ENCODE data around the gene CDCA5.

The CDCA5 gene

GRCh38 chr11:65087827-65088226 lies 4.0 kb upstream of the CDCA5 start:
- H3K27me3 ChIP-seq (ENCODE audit: control insufficient read depth in 1 of 2, insufficient read depth in 2 of 2, low read length in 2 of 2) = no peaks in the 10 kb centered on the region
- peaks cover 21% of the 10 kb centered on the region in 2 donors for H3K4me1 ChIP-seq (ENCODE audit: control insufficient read depth in 1 of 2, insufficient read depth in 2 of 2, low read length in 2 of 2)
- peaks cover 22 to 46% of the 10 kb centered on the region in 2 donors for H3K36me3 ChIP-seq (ENCODE audit: control insufficient read depth in 1 of 2, insufficient read depth in 2 of 2, low read length in 2 of 2)
- H3K4me3 ChIP-seq (ENCODE audit: low read depth in 1 of 2, low read length in 2 of 2) = no peak overlapping the region
- no peaks in the 10 kb centered on the region for H3K9me3 ChIP-seq (ENCODE audit: control insufficient read depth in 1 of 2, low read length in 2 of 2)
- H3K9ac ChIP-seq (ENCODE audit: low read depth in 1 of 2, low read length in 2 of 2) = no peak overlapping the region
- no peak overlapping the region for H3K27ac ChIP-seq (ENCODE audit: low read depth, low read length)

GRCh38 chr11:65087216-65087615 lies 3.4 kb upstream of the CDCA5 start:
- peaks cover 22 to 46% of the 10 kb centered on the region in 2 donors for H3K36me3 ChIP-seq (ENCODE audit: control insufficient read depth in 1 of 2, insufficient read depth in 2 of 2, low read length in 2 of 2)
- no peak overlapping the region for H3K9ac ChIP-seq (ENCODE audit: low read depth in 1 of 2, low read length in 2 of 2)
- H3K9me3 ChIP-seq (ENCODE audit: control insufficient read depth in 1 of 2, low read length in 2 of 2) = no peaks in the 10 kb centered on the region
- no peak overlapping the region for H3K27ac ChIP-seq (ENCODE audit: low read depth, low read length)
- H3K4me3 ChIP-seq (ENCODE audit: low read depth in 1 of 2, low read length in 2 of 2) = no peak overlapping the region
- H3K4me1 ChIP-seq (ENCODE audit: control insufficient read depth in 1 of 2, insufficient read depth in 2 of 2, low read length in 2 of 2) = peaks cover 22 to 25% of the 10 kb centered on the region in 2 donors
- H3K27me3 ChIP-seq (ENCODE audit: control insufficient read depth in 1 of 2, insufficient read depth in 2 of 2, low read length in 2 of 2) = no peaks in the 10 kb centered on the region

GRCh38 chr11:65086809-65087208 lies 3.0 kb upstream of the CDCA5 start:
- Histone ChIP-seq H3K4me3 (ENCODE audit: low read depth in 1 of 2, low read length in 2 of 2) (no peak overlapping the region), H3K27me3 (ENCODE audit: control insufficient read depth in 1 of 2, insufficient read depth in 2 of 2, low read length in 2 of 2) (no peaks in the 10 kb centered on the region), H3K4me1 (ENCODE audit: control insufficient read depth in 1 of 2, insufficient read depth in 2 of 2, low read length in 2 of 2) (peaks cover 22 to 25% of the 10 kb centered on the region in 2 donors), H3K9me3 (ENCODE audit: control insufficient read depth in 1 of 2, low read length in 2 of 2) (no peaks in the 10 kb centered on the region), H3K9ac (ENCODE audit: low read depth in 1 of 2, low read length in 2 of 2) (no peak overlapping the region), H3K27ac (ENCODE audit: low read depth, low read length) (no peak overlapping the region), H3K36me3 (ENCODE audit: control insufficient read depth in 1 of 2, insufficient read depth in 2 of 2, low read length in 2 of 2) (peaks cover 22 to 46% of the 10 kb centered on the region in 2 donors)

- Histone ChIP-seq H3K9ac (ENCODE audit: low read depth in 1 of 2, low read length in 2 of 2) (peak overlapping the region in 1 of 2 donors; percentile 96), H3K27ac (ENCODE audit: low read depth, low read length) (no peak overlapping the region), H3K4me3 (ENCODE audit: low read depth in 1 of 2, low read length in 2 of 2) (no peak overlapping the region), H3K27me3 (ENCODE audit: control insufficient read depth in 1 of 2, insufficient read depth in 2 of 2, low read length in 2 of 2) (no peaks in the 10 kb centered on the region), H3K9me3 (ENCODE audit: control insufficient read depth in 1 of 2, low read length in 2 of 2) (no peaks in the 10 kb centered on the region), H3K36me3 (ENCODE audit: control insufficient read depth in 1 of 2, insufficient read depth in 2 of 2, low read length in 2 of 2) (peaks cover 22 to 46% of the 10 kb centered on the region in 2 donors), H3K4me1 (ENCODE audit: control insufficient read depth in 1 of 2, insufficient read depth in 2 of 2, low read length in 2 of 2) (peaks cover 22 to 25% of the 10 kb centered on the region in 2 donors)
These were observed 1.6 kb upstream of the CDCA5 start for GRCh38 chr11:65085446-65085845.

GRCh38 chr11:65084598-65085375 lies 947 bp upstream of the CDCA5 start:
- H3K4me3 ChIP-seq (ENCODE audit: low read depth in 1 of 2, low read length in 2 of 2) = peak overlapping the region; percentile 85 to 99
- no peaks in the 10 kb centered on the region for H3K27me3 ChIP-seq (ENCODE audit: control insufficient read depth in 1 of 2, insufficient read depth in 2 of 2, low read length in 2 of 2)
- peak overlapping the region; percentile 82 to 96 for H3K9ac ChIP-seq (ENCODE audit: low read depth in 1 of 2, low read length in 2 of 2)
- no peaks in the 10 kb centered on the region for H3K9me3 ChIP-seq (ENCODE audit: control insufficient read depth in 1 of 2, low read length in 2 of 2)
- H3K36me3 ChIP-seq (ENCODE audit: control insufficient read depth in 1 of 2, insufficient read depth in 2 of 2, low read length in 2 of 2) = peaks cover 22 to 48% of the 10 kb centered on the region in 2 donors
- H3K27ac ChIP-seq (ENCODE audit: low read depth, low read length) = peak overlapping the region; percentile 97
- H3K4me1 ChIP-seq (ENCODE audit: control insufficient read depth in 1 of 2, insufficient read depth in 2 of 2, low read length in 2 of 2) = peaks cover 22 to 25% of the 10 kb centered on the region in 2 donors

- peaks cover 30% of the 10 kb centered on the region in 2 donors for H3K4me1 ChIP-seq (ENCODE audit: control insufficient read depth in 1 of 2, insufficient read depth in 2 of 2, low read length in 2 of 2)
- H3K27me3 ChIP-seq (ENCODE audit: control insufficient read depth in 1 of 2, insufficient read depth in 2 of 2, low read length in 2 of 2) = no peaks in the 10 kb centered on the region
- peak overlapping the region; percentile 35 to 96 for H3K9ac ChIP-seq (ENCODE audit: low read depth in 1 of 2, low read length in 2 of 2)
- no peaks in the 10 kb centered on the region for H3K9me3 ChIP-seq (ENCODE audit: control insufficient read depth in 1 of 2, low read length in 2 of 2)
- H3K4me3 ChIP-seq (ENCODE audit: low read depth in 1 of 2, low read length in 2 of 2) = peak overlapping the region; percentile 85 to 99
- peaks cover 22 to 33% of the 10 kb centered on the region in 2 donors for H3K36me3 ChIP-seq (ENCODE audit: control insufficient read depth in 1 of 2, insufficient read depth in 2 of 2, low read length in 2 of 2)
- H3K27ac ChIP-seq (ENCODE audit: low read depth, low read length) = no peak overlapping the region
These were observed 556 bp downstream of the CDCA5 start for GRCh38 chr11:65083134-65083833.

- Histone ChIP-seq H3K4me1 (ENCODE audit: control insufficient read depth in 1 of 2, insufficient read depth in 2 of 2, low read length in 2 of 2) (peaks cover 22 to 24% of the 10 kb centered on the region in 2 donors), H3K9ac (ENCODE audit: low read depth in 1 of 2, low read length in 2 of 2) (peak overlapping the region; percentile 54), H3K27ac (ENCODE audit: low read depth, low read length) (no peak overlapping the region), H3K4me3 (ENCODE audit: low read depth in 1 of 2, low read length in 2 of 2) (peak overlapping the region in 1 of 2 donors; percentile 25), H3K36me3 (ENCODE audit: control insufficient read depth in 1 of 2, insufficient read depth in 2 of 2, low read length in 2 of 2) (peaks cover 0 to 3% of the 10 kb centered on the region in 2 donors), H3K27me3 (ENCODE audit: control insufficient read depth in 1 of 2, insufficient read depth in 2 of 2, low read length in 2 of 2) (no peaks in the 10 kb centered on the region), H3K9me3 (ENCODE audit: control insufficient read depth in 1 of 2, low read length in 2 of 2) (no peaks in the 10 kb centered on the region)
These were observed 5.0 kb downstream of the CDCA5 start for GRCh38 chr11:65078786-65079342.

GRCh38 chr11:65078151-65078550 lies 5.7 kb downstream of the CDCA5 start:
- Histone ChIP-seq H3K36me3 (ENCODE audit: control insufficient read depth in 1 of 2, insufficient read depth in 2 of 2, low read length in 2 of 2) (peaks cover 0 to 3% of the 10 kb centered on the region in 2 donors), H3K27ac (ENCODE audit: low read depth, low read length) (no peak overlapping the region), H3K9ac (ENCODE audit: low read depth in 1 of 2, low read length in 2 of 2) (peak overlapping the region; percentile 54), H3K4me3 (ENCODE audit: low read depth in 1 of 2, low read length in 2 of 2) (peak overlapping the region in 1 of 2 donors; percentile 25), H3K27me3 (ENCODE audit: control insufficient read depth in 1 of 2, insufficient read depth in 2 of 2, low read length in 2 of 2) (no peaks in the 10 kb centered on the region), H3K4me1 (ENCODE audit: control insufficient read depth in 1 of 2, insufficient read depth in 2 of 2, low read length in 2 of 2) (peaks cover 16 to 19% of the 10 kb centered on the region in 2 donors), H3K9me3 (ENCODE audit: control insufficient read depth in 1 of 2, low read length in 2 of 2) (no peaks in the 10 kb centered on the region)

- Histone ChIP-seq H3K4me3 (ENCODE audit: low read depth in 1 of 2, low read length in 2 of 2) (no peak overlapping the region), H3K27ac (ENCODE audit: low read depth, low read length) (no peak overlapping the region)
These were observed 6.4 kb downstream of the CDCA5 start for GRCh38 chr11:65077451-65077850.

GRCh38 chr11:65072631-65072966 lies 11.2 kb downstream of the CDCA5 start:
- Histone ChIP-seq H3K4me3 (ENCODE audit: low read depth in 1 of 2, low read length in 2 of 2) (no peak overlapping the region), H3K27me3 (ENCODE audit: control insufficient read depth in 1 of 2, insufficient read depth in 2 of 2, low read length in 2 of 2) (no peaks in the 10 kb centered on the region), H3K4me1 (ENCODE audit: control insufficient read depth in 1 of 2, insufficient read depth in 2 of 2, low read length in 2 of 2) (peaks cover 0 to under 1% of the 10 kb centered on the region in 2 donors), H3K36me3 (ENCODE audit: control insufficient read depth in 1 of 2, insufficient read depth in 2 of 2, low read length in 2 of 2) (no peaks in the 10 kb centered on the region), H3K9ac (ENCODE audit: low read depth in 1 of 2, low read length in 2 of 2) (no peak overlapping the region), H3K27ac (ENCODE audit: low read depth, low read length) (no peak overlapping the region), H3K9me3 (ENCODE audit: control insufficient read depth in 1 of 2, low read length in 2 of 2) (no peaks in the 10 kb centered on the region)

More at GRCh38 chr11:65077451-65077850, 6.4 kb downstream of the CDCA5 start:
- peaks cover 0 to 3% of the 10 kb centered on the region in 2 donors for H3K36me3 ChIP-seq (ENCODE audit: control insufficient read depth in 1 of 2, insufficient read depth in 2 of 2, low read length in 2 of 2)
- no peaks in the 10 kb centered on the region for H3K27me3 ChIP-seq (ENCODE audit: control insufficient read depth in 1 of 2, insufficient read depth in 2 of 2, low read length in 2 of 2)
- no peak overlapping the region for H3K9ac ChIP-seq (ENCODE audit: low read depth in 1 of 2, low read length in 2 of 2)
- H3K9me3 ChIP-seq (ENCODE audit: control insufficient read depth in 1 of 2, low read length in 2 of 2) = no peaks in the 10 kb centered on the region
- H3K4me1 ChIP-seq (ENCODE audit: control insufficient read depth in 1 of 2, insufficient read depth in 2 of 2, low read length in 2 of 2) = peaks cover 10 to 15% of the 10 kb centered on the region in 2 donors

Data from duodenal mucosa (tissue), 2 donors.